HK-2 (cell line): ENCODE measurements around the gene PXDN.

ENCODE experiments used
- DNase-seq: peaks from one replicate; pipeline ENCODE4 v3.0.0-alpha.2; 2018; ENCODE audit not compliant: unreplicated experiment

PXDN gene

DNA sequence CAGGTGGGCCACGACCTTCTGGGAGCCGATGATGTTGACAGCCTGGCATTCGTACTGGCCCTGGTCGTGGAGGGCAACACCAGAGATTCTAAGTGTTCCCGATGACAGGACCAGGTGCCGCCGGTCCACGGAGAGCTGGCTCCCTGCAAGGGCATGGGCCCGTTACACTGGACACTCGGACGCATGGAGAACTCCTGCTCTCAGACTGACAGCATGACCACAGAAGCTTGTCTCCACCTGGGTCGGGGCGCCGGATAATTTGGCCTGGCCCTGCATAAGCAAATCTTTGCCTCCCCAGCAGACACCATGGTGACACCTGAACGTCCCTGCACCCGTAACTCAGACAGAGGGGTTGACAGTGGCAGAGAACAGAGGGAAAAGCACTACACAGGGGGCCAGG, 80.7 kb downstream of the PXDN start:
- no peak for DNase-seq

DNA sequence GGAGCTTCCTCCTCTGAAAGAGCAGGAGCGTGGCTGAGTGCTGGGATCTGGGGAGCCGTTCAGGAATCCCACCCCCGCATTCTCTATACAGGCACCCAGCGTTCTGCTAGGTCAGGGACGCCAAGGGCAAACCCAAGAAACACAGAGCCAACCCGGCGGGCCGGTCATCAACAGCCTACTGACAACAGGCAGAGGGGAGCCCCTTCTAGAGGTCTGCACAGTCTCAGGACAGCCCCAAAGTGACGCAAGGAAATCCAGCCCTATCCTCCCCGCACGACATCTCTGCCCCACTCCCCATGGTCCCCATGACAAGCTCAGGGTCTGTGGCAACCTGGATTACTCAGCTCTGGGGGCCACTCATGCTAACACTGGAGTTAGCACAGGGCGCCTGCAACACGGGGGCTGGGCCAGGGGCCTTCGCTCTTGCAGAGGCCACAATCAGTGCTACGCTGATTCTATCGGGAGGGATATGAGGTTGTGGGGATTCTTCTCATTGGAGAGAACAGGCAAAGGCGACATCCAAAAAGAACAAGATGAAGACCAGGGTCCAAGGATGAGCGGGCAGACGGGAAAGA, 81.6 kb downstream of the PXDN start:
- no peak for DNase-seq

- no peak for DNase-seq
These were observed 82.3 kb downstream of the PXDN start for GRCh38 chr2:1661891-1662605.

- DNase-seq, result no peak
These were observed 83.4 kb downstream of the PXDN start for GRCh38 chr2:1660656-1661640.

DNA sequence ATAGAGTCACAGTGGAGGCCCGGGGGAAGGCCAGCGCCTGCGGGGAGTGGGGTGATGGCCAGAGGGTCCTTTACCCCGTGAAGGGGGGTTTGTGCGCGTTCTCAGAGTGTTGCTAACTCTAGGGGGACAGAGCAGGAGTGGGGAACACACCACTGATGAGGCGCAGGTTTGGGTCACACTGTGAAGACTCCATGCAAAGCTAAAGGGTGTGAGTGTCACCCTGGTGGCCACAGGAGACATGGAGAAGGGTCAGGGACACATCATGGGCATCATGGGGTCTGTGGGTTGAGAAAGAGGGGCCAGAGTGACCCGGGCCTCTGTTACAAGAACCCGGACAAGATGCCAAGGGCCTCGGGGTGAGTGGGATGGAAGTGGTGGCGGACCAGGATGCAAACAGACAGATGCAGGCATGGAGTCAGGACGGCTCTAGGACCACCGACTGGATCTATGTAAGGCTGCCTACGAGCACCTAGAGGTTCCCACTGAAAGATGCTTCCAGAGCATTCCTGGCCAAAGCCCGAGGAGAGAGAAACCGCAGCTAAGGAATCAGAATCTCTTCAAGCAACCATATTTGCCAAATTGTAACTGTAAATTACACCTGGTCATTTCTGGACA, 84.3 kb downstream of the PXDN start:
- no peak for DNase-seq

- no peak for DNase-seq
These were observed 85.7 kb downstream of the PXDN start for GRCh38 chr2:1658394-1659151.

- DNase-seq, result no peak
These were observed 87.1 kb downstream of the PXDN start for GRCh38 chr2:1656961-1657841.

- DNase-seq, result no peak
These were observed 87.9 kb downstream of the PXDN start for GRCh38 chr2:1656326-1656960.

DNA sequence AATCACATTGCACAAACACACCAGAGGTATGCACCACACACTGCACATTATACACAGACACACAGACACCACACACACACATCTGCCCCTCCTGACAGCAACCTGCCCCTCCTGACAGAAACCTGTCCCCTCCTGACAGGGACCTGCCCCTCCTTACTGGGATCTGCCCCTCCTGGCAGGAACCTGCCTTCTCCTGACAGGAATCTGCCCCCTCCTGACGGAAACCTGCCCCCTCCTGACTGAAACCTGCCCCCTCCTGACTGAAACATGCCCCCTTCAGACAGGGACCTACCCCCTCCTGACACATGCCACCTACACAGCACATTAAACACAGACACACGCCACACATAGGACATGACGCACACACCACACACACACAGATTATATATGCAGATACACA, 88.9 kb downstream of the PXDN start:
- no peak for DNase-seq

DNA sequence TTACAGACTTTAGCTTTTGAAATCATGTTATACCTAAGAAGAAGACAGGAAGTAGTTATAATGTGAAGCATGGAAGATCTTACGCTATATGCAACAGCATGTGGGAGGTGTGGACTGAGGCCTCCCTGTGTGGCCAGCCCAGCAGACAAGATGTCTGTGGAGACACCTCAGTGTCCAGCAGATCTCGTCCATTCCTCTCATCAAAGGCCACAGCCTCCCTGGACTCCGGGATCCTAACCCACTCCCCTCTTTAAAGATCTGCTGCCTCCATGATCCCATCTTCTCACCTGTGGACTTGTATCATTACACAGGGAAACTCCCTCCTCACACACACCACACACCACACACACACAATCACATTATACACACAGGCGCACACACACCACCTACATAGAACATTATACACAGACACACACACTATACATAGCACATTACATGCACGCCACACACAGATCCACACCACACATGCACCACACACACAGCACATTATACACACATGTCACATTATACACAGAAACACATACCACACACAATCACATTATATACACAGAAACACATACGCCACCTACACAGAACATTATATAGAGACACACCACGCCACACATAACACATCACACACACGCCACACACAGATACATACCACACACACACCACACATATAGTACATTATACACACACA, 89.5 kb downstream of the PXDN start:
- no peak for DNase-seq

DNA sequence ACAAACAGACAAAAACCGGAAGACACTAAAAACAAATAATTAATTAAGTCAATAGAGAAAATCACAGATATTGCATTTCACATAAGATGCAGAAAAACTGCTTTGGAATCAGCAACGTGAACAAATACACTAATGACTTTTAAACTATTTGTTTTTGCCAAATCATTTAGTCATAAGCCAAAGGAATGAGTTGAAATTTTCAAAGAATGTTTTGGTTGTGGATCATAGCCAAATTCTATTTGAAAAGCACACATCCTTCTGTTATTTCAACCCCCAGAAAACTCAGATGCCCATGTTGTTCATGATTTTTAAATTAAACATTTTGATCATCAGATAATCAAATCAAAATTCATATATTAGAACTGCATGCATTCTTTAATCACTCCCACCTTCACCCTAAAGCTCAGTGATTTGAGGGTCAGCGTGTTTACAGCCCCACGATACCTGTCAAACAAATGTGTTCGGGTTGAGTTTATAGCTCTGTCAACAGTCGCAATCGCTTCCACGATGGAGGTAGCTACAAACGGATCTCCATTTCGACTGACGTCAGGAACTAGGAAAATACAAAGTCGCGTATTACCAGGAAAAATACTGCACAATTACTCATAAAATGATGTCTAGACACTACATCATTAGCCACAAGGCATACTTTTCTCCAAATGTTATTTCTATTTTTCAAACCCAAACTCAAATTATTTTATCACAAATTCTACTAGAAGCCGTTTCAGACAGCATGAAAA, 90.2 kb downstream of the PXDN start:
- no peak for DNase-seq

DNA sequence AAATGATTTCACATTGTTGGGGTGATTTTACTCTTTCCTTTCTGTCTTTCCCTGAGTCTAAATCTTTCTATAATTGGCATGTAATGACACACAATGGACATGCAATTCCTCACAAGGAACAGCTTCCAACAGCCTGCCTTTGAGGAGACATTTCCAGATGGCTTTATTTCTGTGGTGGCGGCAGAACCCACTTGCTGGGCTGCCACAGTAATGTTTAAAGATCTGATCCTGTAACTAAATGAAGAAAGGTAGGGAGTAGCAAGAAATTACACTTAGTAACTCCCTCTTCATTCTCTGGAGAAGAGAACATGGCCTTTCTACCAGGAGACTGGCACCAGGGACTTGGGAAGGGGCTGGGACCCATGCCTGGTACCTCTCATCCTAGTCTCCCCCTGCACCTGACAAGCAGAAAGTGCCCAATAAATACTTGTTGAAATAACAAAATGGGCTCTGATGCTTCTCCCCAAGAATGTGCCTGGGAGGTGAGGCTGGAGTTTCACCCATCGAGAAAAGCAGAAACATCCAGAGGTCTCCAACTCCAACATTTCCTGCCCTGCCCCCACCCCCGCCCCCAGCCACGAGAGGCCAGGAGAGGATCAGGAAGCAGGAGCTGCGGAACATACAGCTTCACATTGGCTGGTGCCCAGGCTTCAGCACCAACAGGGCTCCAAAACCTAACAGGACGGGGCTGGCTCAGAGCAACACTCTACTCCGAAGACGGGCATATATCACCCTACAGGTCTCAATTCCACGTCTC, 92.1 kb downstream of the PXDN start:
- DNase-seq, result no peak

- no peak for DNase-seq
These were observed 92.9 kb downstream of the PXDN start for GRCh38 chr2:1651121-1652033.

DNA sequence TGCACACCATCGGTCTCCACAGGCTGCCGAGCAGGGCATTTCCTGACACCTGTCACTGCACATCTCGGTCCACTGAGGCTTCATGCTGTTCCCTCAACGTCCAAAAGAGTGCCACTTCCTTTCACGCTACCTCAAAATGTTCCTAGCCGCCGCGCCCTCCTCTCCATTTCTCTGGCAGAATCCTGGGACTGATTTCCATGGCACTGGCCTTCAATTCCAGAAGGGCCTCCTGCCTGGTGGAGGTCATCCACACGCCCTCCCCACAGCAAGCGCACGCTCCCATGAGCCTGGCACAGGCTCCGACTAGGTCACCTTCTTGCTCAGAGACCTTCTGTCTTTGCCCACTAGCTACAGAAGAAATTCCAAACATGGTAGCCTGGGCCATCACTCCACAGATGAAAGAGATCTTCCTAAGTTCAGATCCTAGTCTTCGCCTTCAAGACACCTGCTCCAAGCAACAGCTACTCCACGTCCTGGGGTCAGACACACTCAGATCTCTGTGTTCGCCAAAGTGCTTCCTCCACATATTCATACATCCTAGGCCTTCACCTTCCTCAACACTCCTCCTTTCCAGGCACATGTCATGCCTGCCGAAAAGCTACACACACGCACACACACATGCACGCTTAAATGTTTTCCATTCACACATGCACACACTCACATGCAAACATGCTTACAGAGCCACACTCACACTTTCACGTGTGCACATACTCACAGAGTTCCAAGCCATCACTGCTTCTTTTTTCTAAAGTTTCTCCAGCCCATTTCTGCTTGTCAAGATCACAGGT, 94.0 kb downstream of the PXDN start:
- DNase-seq, result no peak

- DNase-seq, result no peak
These were observed 94.9 kb downstream of the PXDN start for GRCh38 chr2:1649103-1650084.
